GM12878 (cell line): ENCODE data around the gene ETS1. TPM values are rescaled to one million over a fixed set of nuclear protein-coding genes. Genes with fewer than 3 reads are reported as not detected.
A peak's percentile ranks its signal among the peaks of the same experiment; 100 is the strongest.

Source experiments
- CBFB ChIP-seq: IDR thresholded peaks from 2 replicates; pipeline ENCODE4 v1.6.1; 2016; ENCODE audit warnings: antibody characterized with exemption, low read depth
- CREM ChIP-seq: IDR thresholded peaks from 2 replicates; pipeline ENCODE4 v1.6.1; 2014; ENCODE audit warnings: antibody characterized with exemption, low read depth
- DPF2 ChIP-seq: fragments of 450-650 bp; IDR thresholded peaks from 2 replicates; pipeline ENCODE4 v1.6.1; 2017; ENCODE audit warnings: mild to moderate bottlenecking
- GATAD2B ChIP-seq: fragments of 450-650 bp; conservative IDR thresholded peaks from 2 replicates; pipeline ENCODE4 v1.6.1; 2017; ENCODE audit warnings: low read depth, mild to moderate bottlenecking, moderate library complexity
- MEF2B ChIP-seq: fragments of 450-650 bp; IDR thresholded peaks from 2 replicates; pipeline ENCODE4 v1.6.1; 2018; ENCODE audit warnings: mild to moderate bottlenecking, moderate library complexity; ENCODE audit not compliant: partially characterized antibody, poor library complexity, severe bottlenecking
- MXI1 ChIP-seq: fragments of 150-350 bp; IDR thresholded peaks from 2 replicates; pipeline ENCODE4 v1.6.1; 2011; ENCODE audit warnings: low read depth, mild to moderate bottlenecking, inconsistent platforms, low read length, improper control_type of control experiment
- NFIC ChIP-seq: IDR thresholded peaks from 2 replicates; pipeline ENCODE4 v1.6.1; 2012; ENCODE audit warnings: low read depth, mild to moderate bottlenecking, inconsistent platforms, low read length, moderate library complexity
- PML ChIP-seq: IDR thresholded peaks from 2 replicates; pipeline ENCODE4 v1.6.1; 2012; ENCODE audit warnings: low read length, inconsistent platforms
- POLR2A ChIP-seq: IDR thresholded peaks from 2 replicates; pipeline ENCODE4 v1.6.1; 2011; ENCODE audit warnings: low read depth, mild to moderate bottlenecking, low read length
- RB1 ChIP-seq: fragments of 450-650 bp; formaldehyde crosslinking; IDR thresholded peaks from 2 replicates; pipeline ENCODE4 v1.6.1; 2017; ENCODE audit warnings: mild to moderate bottlenecking, borderline replicate concordance
- REST ChIP-seq: IDR thresholded peaks from 2 replicates; pipeline ENCODE4 v1.6.1; 2012; ENCODE audit warnings: mild to moderate bottlenecking, low read depth, low read length
- SP1 ChIP-seq: IDR thresholded peaks from one replicate; pipeline ENCODE4 v1.6.1; 2011; ENCODE audit warnings: low read depth, low read length
- SRF ChIP-seq, 2 experiments: IDR thresholded peaks; 2 replicates each; pipeline ENCODE4 v1.6.1; 2011; ENCODE audit warnings: low read depth in 2 of 2, low read length in 2 of 2, mild to moderate bottlenecking in 1 of 2, moderate library complexity in 1 of 2
- TAF1 ChIP-seq: IDR thresholded peaks from 2 replicates; pipeline ENCODE4 v1.6.1; 2011; ENCODE audit warnings: mild to moderate bottlenecking, low read depth, low read length, borderline replicate concordance
- TCF3 ChIP-seq: IDR thresholded peaks from 2 replicates; pipeline ENCODE4 v1.6.1; 2012; ENCODE audit warnings: low read depth, mild to moderate bottlenecking, low read length, borderline replicate concordance; ENCODE audit not compliant: insufficient read depth
- ZBTB33 ChIP-seq: fragments of 450-650 bp; IDR thresholded peaks from 2 replicates; pipeline ENCODE4 v1.6.1; 2017; ENCODE audit warnings: mild to moderate bottlenecking
- ZNF592 ChIP-seq: fragments of 450-650 bp; IDR thresholded peaks from 2 replicates; pipeline ENCODE4 v1.6.1; 2017; ENCODE audit warnings: mild to moderate bottlenecking, moderate library complexity
- polyA plus RNA-seq, 11 experiments: library from polyadenylated mRNA; depleted of rRNA in 4 of 11; unstranded in 6 of 11; stranded (reverse) in 5 of 11; fragments of >200 nt; fragmentation: Nextera tagmentation in 4 of 11; fragmentation: Illumina TruSeq in 1 of 11; extraction: Ambion mirVana in 4 of 11; extraction: Trizol in 1 of 11; gene quantifications; 1 replicate in 1 of 11; 2 replicates in 10 of 11; pipeline versions ENCODE4 v1.2.1 to v1.2.3, GENCODE V29; 2011 to 2016; ENCODE audit warnings: inconsistent platforms in 2 of 11, missing spikeins in 2 of 11, low read depth in 1 of 11
- total RNA-seq, 4 experiments: library from RNA; depleted of rRNA in 3 of 4; stranded (reverse); fragments of >200 nt in 3 of 4; fragmentation: Illumina TruSeq in 1 of 4; extraction: Trizol in 1 of 4; gene quantifications; 2 replicates each; pipeline versions ENCODE4 v1.2.1 to v1.2.3, GENCODE V29; 2013 to 2021
- TF ChIP-seq, protein P1 (sequence below): IDR thresholded peaks from 2 replicates; pipeline ENCODE4 v1.6.1; 2012; ENCODE audit warnings: low read depth, low read length, improper control_type of control experiment
- TF ChIP-seq, protein P2 (sequence below): fragments of 450-650 bp; IDR thresholded peaks from 2 replicates; pipeline ENCODE4 v1.6.1; 2017; ENCODE audit warnings: mild to moderate bottlenecking, low read depth, inconsistent platforms; ENCODE audit not compliant: poor library complexity, severe bottlenecking

Gene ETS1
- total and polyA plus RNA-seq, 10 of the 15 experiments (the other 5 are each of a cell fraction or from before 2014, with no cell fraction given) = 12.5 to 112 (median 55.5) TPM

GRCh38 chr11:128471138-128471661 lies 116.2 kb downstream of the ETS1 start (continued):
- TF ChIP-seq SRF (IDR thresholded peaks at IDR 0.05; ENCODE audit: low read depth in 2 of 2, low read length in 2 of 2) (no peak), NFIC (0 out of 2 replicates have a peak, but pooled peaks have one; percentile 45), ZNF592 (no peak), PML (no peak), DPF2 (peak; percentile 45), MEF2B (peak; percentile 24), ZBTB33 (no peak), POLR2A (peak; percentile 43; the same call in 1 of the 2 replicates), REST (0 out of 2 replicates have a peak, but pooled peaks have one; percentile 41), CREM (peak; percentile 63; the same call in 1 of the 2 replicates), SP1 (peak; percentile 30), CBFB (peak; percentile 43; the same call in 1 of the 2 replicates), MXI1 (peak; percentile 85), GATAD2B (0 out of 2 replicates have a peak, but pooled peaks have one; percentile 41), RB1 (no peak), TAF1 (peak; percentile 74; the same call in 1 of the 2 replicates), TCF3 (peak; percentile 95)
- TF ChIP-seq, protein P1, sequence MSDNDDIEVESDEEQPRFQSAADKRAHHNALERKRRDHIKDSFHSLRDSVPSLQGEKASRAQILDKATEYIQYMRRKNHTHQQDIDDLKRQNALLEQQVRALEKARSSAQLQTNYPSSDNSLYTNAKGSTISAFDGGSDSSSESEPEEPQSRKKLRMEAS = peak; percentile 62; the same call in 1 of the 2 replicates
- TF ChIP-seq, protein P2, sequence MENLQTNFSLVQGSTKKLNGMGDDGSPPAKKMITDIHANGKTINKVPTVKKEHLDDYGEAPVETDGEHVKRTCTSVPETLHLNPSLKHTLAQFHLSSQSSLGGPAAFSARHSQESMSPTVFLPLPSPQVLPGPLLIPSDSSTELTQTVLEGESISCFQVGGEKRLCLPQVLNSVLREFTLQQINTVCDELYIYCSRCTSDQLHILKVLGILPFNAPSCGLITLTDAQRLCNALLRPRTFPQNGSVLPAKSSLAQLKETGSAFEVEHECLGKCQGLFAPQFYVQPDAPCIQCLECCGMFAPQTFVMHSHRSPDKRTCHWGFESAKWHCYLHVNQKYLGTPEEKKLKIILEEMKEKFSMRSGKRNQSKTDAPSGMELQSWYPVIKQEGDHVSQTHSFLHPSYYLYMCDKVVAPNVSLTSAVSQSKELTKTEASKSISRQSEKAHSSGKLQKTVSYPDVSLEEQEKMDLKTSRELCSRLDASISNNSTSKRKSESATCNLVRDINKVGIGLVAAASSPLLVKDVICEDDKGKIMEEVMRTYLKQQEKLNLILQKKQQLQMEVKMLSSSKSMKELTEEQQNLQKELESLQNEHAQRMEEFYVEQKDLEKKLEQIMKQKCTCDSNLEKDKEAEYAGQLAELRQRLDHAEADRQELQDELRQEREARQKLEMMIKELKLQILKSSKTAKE = no peak
